BJ (cell line): ENCODE data around the gene EFHC2. TPM values are rescaled to one million over a fixed set of nuclear protein-coding genes. Genes with fewer than 3 reads are reported as not detected.
A peak's percentile ranks its signal among the peaks of the same experiment; 100 is the strongest.

Experiments used
- CTCF ChIA-PET: fragments of 350-600 bp; formaldehyde crosslinking; extraction: SDS; loops from one replicate; lab custom pipeline; 2021; ENCODE audit warnings: antibody characterized with exemption, inconsistent platforms; lab: Yijun Ruan, JAX
- POLR2A ChIA-PET: fragments of 300-600 bp; sonication (Branson Sonifier 250); formaldehyde crosslinking; extraction: SDS; loops from one replicate; lab custom pipeline; 2021; ENCODE audit warnings: antibody characterized with exemption; lab: Charles Lee
- DNase-seq: peaks from one replicate; pipeline ENCODE4 v3.0.0-alpha.2; 2011; ENCODE audit warnings: low read depth
- H3K27me3 ChIP-seq: 2 replicates; pipeline ENCODE4 v1.6.0; 2011; ENCODE audit warnings: low read length; ENCODE audit not compliant: control insufficient read depth, insufficient read depth
- H3K36me3 ChIP-seq: 2 replicates; pipeline ENCODE4 v1.5.1; 2011; ENCODE audit warnings: low read length; ENCODE audit not compliant: control insufficient read depth, insufficient read depth
- H3K4me3 ChIP-seq: 2 replicates; pipeline ENCODE4 v1.5.1; 2011; ENCODE audit warnings: low read depth, mild to moderate bottlenecking, control low read depth, low read length
- CTCF ChIP-seq: IDR thresholded peaks from 2 replicates; pipeline ENCODE4 v1.5.1; 2011; ENCODE audit warnings: low read depth, mild to moderate bottlenecking, control low read depth, inconsistent platforms, low read length, moderate library complexity; ENCODE audit not compliant: insufficient read depth
- polyA plus RNA-seq: library from polyadenylated mRNA; depleted of rRNA; stranded (reverse); fragments of >200 nt; gene quantifications from 2 replicates; pipeline ENCODE4 v1.2.3, GENCODE V29; 2011

Gene EFHC2
- polyA plus RNA-seq, 1 experiment, result not detected

- Histone ChIP-seq H3K27me3 (no peaks in the 10 kb centered on the region), H3K4me3 (no peak overlapping the region), H3K36me3 (no peaks in the 10 kb centered on the region)
- ChIA-PET POLR2A (no interaction called here), CTCF (interaction anchor here (1.5 kb wide), 1 partner anchor 289 kb away, joined by 10 read pairs; no protein-coding TSS in a partner anchor)
- TF ChIP-seq CTCF, result no peak
- DNase-seq, result no peak
Observed at GRCh38 chrX:44247468-44247867, 96.0 kb downstream of the EFHC2 start.

GRCh38 chrX:44246826-44247225 is 96.6 kb downstream of the EFHC2 start:
- Histone ChIP-seq H3K4me3 (no peak overlapping the region), H3K27me3 (no peaks in the 10 kb centered on the region), H3K36me3 (no peaks in the 10 kb centered on the region)
- POLR2A ChIA-PET, result no interaction called here
- DNase-seq, result no peak
- no peak for TF ChIP-seq CTCF
- CTCF ChIA-PET, result interaction anchor here (0.6 to 1.5 kb wide), 3 partner anchors 64 to 411 kb away, joined by 3 to 10 read pairs (median 3); no protein-coding TSS in a partner anchor

GRCh38 chrX:44245733-44246132 is 97.7 kb downstream of the EFHC2 start:
- DNase-seq, result no peak
- H3K4me3 ChIP-seq, result no peak overlapping the region
- no peaks in the 10 kb centered on the region for H3K36me3 ChIP-seq
- no peak for TF ChIP-seq CTCF
- POLR2A ChIA-PET, result no interaction called here
- no peaks in the 10 kb centered on the region for H3K27me3 ChIP-seq
- CTCF ChIA-PET, result interaction anchor here (1.1 to 3.6 kb wide), 3 partner anchors 220 to 410 kb away, joined by 3 to 42 read pairs (median 3); no protein-coding TSS in a partner anchor

GRCh38 chrX:44244008-44244407 is 99.5 kb downstream of the EFHC2 start:
- H3K27me3 ChIP-seq, result no peaks in the 10 kb centered on the region
- peak; percentile 41; the same call in 1 of the 2 replicates for TF ChIP-seq CTCF
- no peak overlapping the region for H3K4me3 ChIP-seq
- no peak for DNase-seq
- H3K36me3 ChIP-seq, result no peaks in the 10 kb centered on the region
- POLR2A ChIA-PET, result no interaction called here
- CTCF ChIA-PET, result interaction anchor here (0.6 to 3.6 kb wide), 10 partner anchors 9 to 291 kb away, joined by 3 to 42 read pairs (median 4); no protein-coding TSS in a partner anchor

- Histone ChIP-seq H3K36me3 (no peaks in the 10 kb centered on the region), H3K4me3 (no peak overlapping the region), H3K27me3 (no peaks in the 10 kb centered on the region)
- TF ChIP-seq CTCF, result no peak
- ChIA-PET POLR2A (no interaction called here), CTCF (interaction anchor here (0.6 kb wide), 1 partner anchor 283 kb away, joined by 3 read pairs; no protein-coding TSS in a partner anchor)
- no peak for DNase-seq
Observed at GRCh38 chrX:44241546-44241945, 101.9 kb downstream of the EFHC2 start.
